ENCODE results near the gene AIG1.

Gene AIG1

DNA sequence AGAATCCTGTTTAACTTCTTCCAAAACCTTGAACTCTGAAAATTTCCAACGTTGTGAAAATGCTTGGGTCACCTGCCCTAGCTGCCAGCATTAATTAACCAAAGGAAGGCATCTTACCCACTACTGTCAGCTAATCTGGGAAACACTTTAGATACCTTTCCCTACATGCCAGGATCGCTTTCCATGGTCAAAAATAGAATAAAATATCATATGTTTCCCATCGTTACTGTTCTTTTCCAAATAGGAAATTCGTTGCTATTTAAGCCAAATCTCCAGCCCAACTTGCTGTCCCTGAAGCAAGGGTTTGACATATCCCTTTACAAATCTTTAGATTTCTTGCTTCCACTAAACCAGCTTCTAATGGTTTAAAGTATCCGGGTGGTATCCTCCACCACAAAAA lies 157.5 kb downstream of the AIG1 start:
- in situ Hi-C loops (cut with MboI; ENCODE audit: low pct_unique_long_range_greater_than_20kb, low sequenced_read_pairs, unreplicated experiment), result no loop called here
- no peak for DNase-seq (ENCODE audit: low spot score)
- TF ChIP-seq, protein P1, sequence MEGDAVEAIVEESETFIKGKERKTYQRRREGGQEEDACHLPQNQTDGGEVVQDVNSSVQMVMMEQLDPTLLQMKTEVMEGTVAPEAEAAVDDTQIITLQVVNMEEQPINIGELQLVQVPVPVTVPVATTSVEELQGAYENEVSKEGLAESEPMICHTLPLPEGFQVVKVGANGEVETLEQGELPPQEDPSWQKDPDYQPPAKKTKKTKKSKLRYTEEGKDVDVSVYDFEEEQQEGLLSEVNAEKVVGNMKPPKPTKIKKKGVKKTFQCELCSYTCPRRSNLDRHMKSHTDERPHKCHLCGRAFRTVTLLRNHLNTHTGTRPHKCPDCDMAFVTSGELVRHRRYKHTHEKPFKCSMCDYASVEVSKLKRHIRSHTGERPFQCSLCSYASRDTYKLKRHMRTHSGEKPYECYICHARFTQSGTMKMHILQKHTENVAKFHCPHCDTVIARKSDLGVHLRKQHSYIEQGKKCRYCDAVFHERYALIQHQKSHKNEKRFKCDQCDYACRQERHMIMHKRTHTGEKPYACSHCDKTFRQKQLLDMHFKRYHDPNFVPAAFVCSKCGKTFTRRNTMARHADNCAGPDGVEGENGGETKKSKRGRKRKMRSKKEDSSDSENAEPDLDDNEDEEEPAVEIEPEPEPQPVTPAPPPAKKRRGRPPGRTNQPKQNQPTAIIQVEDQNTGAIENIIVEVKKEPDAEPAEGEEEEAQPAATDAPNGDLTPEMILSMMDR (IDR thresholded peaks at IDR 0.05; ENCODE audit: extremely low read depth, insufficient read depth, missing control alignments), result no peak

DNA sequence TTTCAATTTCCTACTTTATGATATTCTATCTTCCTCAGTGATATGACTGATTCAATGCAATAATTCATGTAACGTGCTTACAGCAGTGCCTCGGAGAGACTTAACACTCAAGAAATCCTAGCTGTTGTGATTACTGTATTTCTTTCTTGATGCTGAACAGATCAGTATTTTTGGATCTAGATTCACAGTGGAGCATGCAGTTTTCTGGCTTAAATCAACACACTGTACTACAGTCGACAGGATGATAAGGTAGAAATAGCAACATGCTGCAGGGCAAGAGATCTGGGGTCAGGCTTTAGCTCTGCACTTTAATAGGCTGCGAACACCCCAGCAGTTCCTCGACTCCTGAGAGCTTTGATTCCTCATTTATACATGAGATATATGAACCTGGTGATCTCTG lies 161.0 kb downstream of the AIG1 start:
- in situ Hi-C loops (cut with MboI; ENCODE audit: low pct_unique_long_range_greater_than_20kb, low sequenced_read_pairs, unreplicated experiment), result no loop called here
- TF ChIP-seq, protein P1 (IDR thresholded peaks at IDR 0.05; ENCODE audit: extremely low read depth, insufficient read depth, missing control alignments), result no peak

GRCh38 chr6:143222310-143222709 lies 161.6 kb downstream of the AIG1 start:
- TF ChIP-seq, protein P1 (IDR thresholded peaks at IDR 0.05; ENCODE audit: extremely low read depth, insufficient read depth, missing control alignments), result no peak
- in situ Hi-C loops (cut with MboI; ENCODE audit: low pct_unique_long_range_greater_than_20kb, low sequenced_read_pairs, unreplicated experiment), result no loop called here
- no peak for DNase-seq (ENCODE audit: low spot score)

More for the DNA sequence above, 161.0 kb downstream of the AIG1 start:
- no peak for DNase-seq (ENCODE audit: low spot score)

- TF ChIP-seq, protein P1 (IDR thresholded peaks at IDR 0.05; ENCODE audit: extremely low read depth, insufficient read depth, missing control alignments), result no peak
Observed at GRCh38 chr6:143222801-143223231, 162.1 kb downstream of the AIG1 start.

DNA sequence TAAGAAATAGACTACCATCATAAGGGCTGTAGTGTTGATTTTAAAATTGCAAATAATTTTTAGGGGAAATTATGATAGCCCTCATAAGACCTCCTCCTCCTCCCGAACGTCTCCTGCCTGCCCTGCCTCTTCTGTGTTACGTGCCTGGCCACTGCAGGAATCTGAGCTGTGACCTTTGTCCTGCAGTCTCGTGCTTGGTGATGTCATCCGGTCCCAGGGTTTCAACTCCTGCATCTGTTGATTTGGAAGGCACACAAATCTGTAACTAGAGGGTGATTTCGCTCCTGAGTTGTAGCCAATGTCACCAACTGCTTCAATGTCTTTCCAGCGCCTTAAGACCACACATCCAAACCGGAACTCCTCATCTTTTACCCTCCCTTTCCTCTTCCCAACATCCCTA lies 163.2 kb downstream of the AIG1 start:
- TF ChIP-seq, protein P1 (IDR thresholded peaks at IDR 0.05; ENCODE audit: extremely low read depth, insufficient read depth, missing control alignments), result no peak
- in situ Hi-C loops (cut with MboI; ENCODE audit: low pct_unique_long_range_greater_than_20kb, low sequenced_read_pairs, unreplicated experiment), result no loop called here

More at GRCh38 chr6:143222801-143223231, 162.1 kb downstream of the AIG1 start:
- DNase-seq (ENCODE audit: low spot score), result no peak
- in situ Hi-C loops (cut with MboI; ENCODE audit: low pct_unique_long_range_greater_than_20kb, low sequenced_read_pairs, unreplicated experiment), result no loop called here

GRCh38 chr6:143224516-143224915 lies 163.8 kb downstream of the AIG1 start:
- TF ChIP-seq, protein P1 (IDR thresholded peaks at IDR 0.05; ENCODE audit: extremely low read depth, insufficient read depth, missing control alignments), result no peak
- in situ Hi-C loops (cut with MboI; ENCODE audit: low pct_unique_long_range_greater_than_20kb, low sequenced_read_pairs, unreplicated experiment), result no loop called here
- DNase-seq (ENCODE audit: low spot score), result no peak

More for the DNA sequence above, 163.2 kb downstream of the AIG1 start:
- no peak for DNase-seq (ENCODE audit: low spot score)

DNA sequence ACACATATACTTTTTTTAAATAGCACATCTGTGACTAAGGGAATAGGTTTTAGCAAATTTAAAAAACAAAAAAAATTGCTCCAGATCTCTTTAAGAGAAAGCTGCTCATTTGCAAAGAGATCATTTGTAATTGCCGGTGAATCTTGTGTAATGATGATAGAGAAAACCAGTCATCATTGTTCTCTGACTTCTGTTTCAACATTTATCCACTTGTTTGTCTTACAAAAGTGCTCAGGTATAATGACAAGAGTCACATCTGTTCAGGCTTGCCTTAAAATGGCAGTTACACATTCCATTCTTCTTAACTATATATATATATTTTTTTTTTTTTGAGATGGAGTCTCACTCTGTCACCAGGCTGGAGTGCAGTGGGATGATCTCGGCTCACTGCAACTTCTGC lies 165.2 kb downstream of the AIG1 start:
- TF ChIP-seq, protein P1 (IDR thresholded peaks at IDR 0.05; ENCODE audit: extremely low read depth, insufficient read depth, missing control alignments), result no peak
- no peak for DNase-seq (ENCODE audit: low spot score)
- in situ Hi-C loops (cut with MboI; ENCODE audit: low pct_unique_long_range_greater_than_20kb, low sequenced_read_pairs, unreplicated experiment), result no loop called here
